Caco-2 (cell line): Measurements from ENCODE around the gene TSPAN9. TPM values are rescaled to one million over a fixed set of nuclear protein-coding genes. Genes with fewer than 3 reads are reported as not detected.

Source experiments
- BruUV-seq: library from RNA; stranded (reverse); fragments of 400-500 nt; replicated peaks from 2 replicates; lab custom pipeline; 2021; lab: Mats Ljungman, UMichigan
- CTCF ChIA-PET: fragments of 300-600 bp; sonication (Branson Sonifier 250); formaldehyde crosslinking; loops from one replicate; lab custom pipeline; 2022; ENCODE audit warnings: antibody characterized with exemption; lab: Charles Lee
- POLR2A ChIA-PET: fragments of 300-600 bp; sonication (Branson Sonifier 250); formaldehyde crosslinking; loops from one replicate; lab custom pipeline; 2022; ENCODE audit warnings: antibody characterized with exemption; lab: Charles Lee
- DNase-seq, 2 experiments: peaks; one replicate each; pipeline versions ENCODE4 v3.0.0 to v3.0.0-alpha.2; 2020 to 2022
- H3K27me3 ChIP-seq: replicated peaks from 2 replicates; pipeline ENCODE4 v1.6.0; 2011; ENCODE audit warnings: low read length; ENCODE audit not compliant: control insufficient read depth, insufficient read depth
- H3K36me3 ChIP-seq: 2 replicates; pipeline ENCODE4 v1.5.1; 2011; ENCODE audit warnings: low read length; ENCODE audit not compliant: control insufficient read depth, insufficient read depth
- H3K4me1 ChIP-seq: fragments of 250-450 bp; sonication (Bioruptor Pico); 2 replicates; pipeline ENCODE4 v1.5.1; 2020; ENCODE audit warnings: mild to moderate bottlenecking
- H3K4me3 ChIP-seq: 2 replicates; pipeline ENCODE4 v1.5.1; 2011; ENCODE audit warnings: low read depth, mild to moderate bottlenecking, control low read depth, low read length
- H3K9me3 ChIP-seq: fragments of 250-450 bp; sonication (Bioruptor Pico); 2 replicates; pipeline ENCODE4 v1.5.1; 2020; ENCODE audit warnings: mild to moderate bottlenecking, moderate library complexity
- H3K27ac Mint-ChIP-seq: one replicate; pipeline ENCODE4 v1.8.0; 2022; ENCODE audit warnings: mixed read lengths; ENCODE audit not compliant: unreplicated experiment
- H3K27me3 Mint-ChIP-seq: one replicate; pipeline ENCODE4 v1.8.0; 2022; ENCODE audit warnings: mixed read lengths; ENCODE audit not compliant: insufficient read depth, unreplicated experiment
- H3K36me3 Mint-ChIP-seq: one replicate; pipeline ENCODE4 v1.8.0; 2022; ENCODE audit warnings: mild to moderate bottlenecking, mixed read lengths; ENCODE audit not compliant: insufficient read depth, unreplicated experiment
- H3K4me1 Mint-ChIP-seq: one replicate; pipeline ENCODE4 v1.8.0; 2022; ENCODE audit warnings: low read depth, mixed read lengths; ENCODE audit not compliant: unreplicated experiment
- H3K4me3 Mint-ChIP-seq: one replicate; pipeline ENCODE4 v1.8.0; 2022; ENCODE audit warnings: mild to moderate bottlenecking, moderate library complexity, mixed read lengths; ENCODE audit not compliant: unreplicated experiment
- H3K9me3 Mint-ChIP-seq: one replicate; pipeline ENCODE4 v1.8.0; 2022; ENCODE audit warnings: mixed read lengths; ENCODE audit not compliant: unreplicated experiment
- intact Hi-C: fragments of 100-400 bp; cut with micrococcal nuclease; formaldehyde crosslinking; loops from one replicate; pipeline ENCODE4 v1.10.0; 2022; ENCODE audit not compliant: unreplicated experiment
- total RNA-seq: library from RNA; stranded (reverse); gene quantifications from 2 replicates; pipeline ENCODE4 v1.2.3, GENCODE V29; 2022
- TF ChIP-seq, protein P1 (sequence below), 2 experiments: fragments of 200-600 bp in 1 of 2; IDR thresholded peaks; 1 replicate in 1 of 2; 2 replicates in 1 of 2; pipeline versions ENCODE4 v1.5.1 to v1.8.0; 2011 to 2022; ENCODE audit warnings: antibody characterized with exemption in 1 of 2, control low read depth in 1 of 2, inconsistent platforms in 1 of 2, low read depth in 1 of 2, low read length in 1 of 2, mild to moderate bottlenecking in 1 of 2, moderate library complexity in 1 of 2; ENCODE audit not compliant: insufficient read depth in 1 of 2, severe bottlenecking in 1 of 2, unreplicated experiment in 1 of 2

The TSPAN9 gene
- total RNA-seq, 1 experiment from 2014 or later = 49.1 TPM

DNA sequence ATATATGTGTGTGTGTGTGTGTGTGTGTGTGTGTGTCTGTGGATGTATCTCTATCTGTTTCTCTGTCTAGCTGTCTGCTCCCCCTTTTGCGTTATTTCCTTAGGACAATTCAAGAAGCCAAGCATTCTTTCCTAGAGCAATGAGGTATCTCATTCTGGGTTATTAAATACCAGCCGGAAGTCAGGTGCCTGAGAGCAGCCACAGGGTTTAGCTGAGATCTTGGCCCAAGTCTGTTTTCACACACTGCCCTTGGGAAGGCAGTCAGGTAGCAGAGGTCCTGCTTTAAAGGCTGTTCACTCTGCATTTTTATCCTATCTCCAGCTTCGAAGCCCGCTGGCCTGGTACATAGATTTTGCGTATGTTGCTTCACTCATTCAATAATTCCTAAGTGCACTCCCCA is 76.8 kb downstream of the TSPAN9 start:
- CTCF ChIA-PET = interaction anchor here (0.8 to 1.8 kb wide), 3 partner anchors 11 to 146 kb away, joined by 3 to 5 read pairs (median 4); no protein-coding TSS in a partner anchor

DNA sequence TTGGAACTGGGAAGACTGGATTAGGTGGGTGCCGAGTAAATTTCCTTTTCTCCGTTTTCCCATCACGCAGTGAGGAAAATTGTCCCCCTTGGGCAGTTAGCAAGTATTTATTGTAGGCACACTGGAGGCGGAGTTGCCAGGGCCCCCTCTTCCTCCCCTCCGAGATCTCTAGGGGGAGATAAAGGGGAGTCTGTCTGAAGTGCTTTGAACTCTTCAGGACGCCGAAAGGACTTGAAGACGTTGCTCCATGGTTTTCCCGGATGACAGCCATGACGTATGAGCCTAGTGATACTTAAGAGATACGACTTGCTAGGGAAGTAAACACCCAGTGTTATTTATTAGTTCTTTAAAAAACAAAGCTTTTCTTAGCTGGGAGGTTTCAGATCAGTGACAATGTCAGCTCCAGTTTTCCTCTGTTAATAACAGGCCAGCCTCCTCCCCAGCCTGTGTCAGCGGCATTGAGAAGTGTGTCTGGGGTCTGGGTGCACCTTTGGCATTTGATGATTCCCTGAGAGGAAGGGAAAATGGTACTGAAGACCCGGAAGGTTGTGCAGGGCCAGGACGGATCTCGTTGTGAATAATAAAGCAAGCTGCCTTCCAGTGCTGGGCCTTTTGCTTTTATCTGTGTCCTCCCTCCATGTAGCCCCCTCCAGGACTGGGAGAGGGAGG is 78.7 kb downstream of the TSPAN9 start:
- Mint-ChIP-seq H3K4me1 (peaks cover 7% of the 10 kb centered on the region), H3K27me3 (no peaks in the 10 kb centered on the region), H3K4me3 (no peak overlapping the region), H3K27ac (no peak overlapping the region), H3K9me3 (no peaks in the 10 kb centered on the region), H3K36me3 (no peaks in the 10 kb centered on the region)
- Histone ChIP-seq H3K4me3 (no peak overlapping the region), H3K27me3 (no peaks in the 10 kb centered on the region), H3K4me1 (no peaks in the 10 kb centered on the region), H3K9me3 (no peaks in the 10 kb centered on the region; the same call in 1 of the 2 replicates), H3K36me3 (no peaks in the 10 kb centered on the region; the same call in 1 of the 2 replicates)
- TF ChIP-seq, protein P1, sequence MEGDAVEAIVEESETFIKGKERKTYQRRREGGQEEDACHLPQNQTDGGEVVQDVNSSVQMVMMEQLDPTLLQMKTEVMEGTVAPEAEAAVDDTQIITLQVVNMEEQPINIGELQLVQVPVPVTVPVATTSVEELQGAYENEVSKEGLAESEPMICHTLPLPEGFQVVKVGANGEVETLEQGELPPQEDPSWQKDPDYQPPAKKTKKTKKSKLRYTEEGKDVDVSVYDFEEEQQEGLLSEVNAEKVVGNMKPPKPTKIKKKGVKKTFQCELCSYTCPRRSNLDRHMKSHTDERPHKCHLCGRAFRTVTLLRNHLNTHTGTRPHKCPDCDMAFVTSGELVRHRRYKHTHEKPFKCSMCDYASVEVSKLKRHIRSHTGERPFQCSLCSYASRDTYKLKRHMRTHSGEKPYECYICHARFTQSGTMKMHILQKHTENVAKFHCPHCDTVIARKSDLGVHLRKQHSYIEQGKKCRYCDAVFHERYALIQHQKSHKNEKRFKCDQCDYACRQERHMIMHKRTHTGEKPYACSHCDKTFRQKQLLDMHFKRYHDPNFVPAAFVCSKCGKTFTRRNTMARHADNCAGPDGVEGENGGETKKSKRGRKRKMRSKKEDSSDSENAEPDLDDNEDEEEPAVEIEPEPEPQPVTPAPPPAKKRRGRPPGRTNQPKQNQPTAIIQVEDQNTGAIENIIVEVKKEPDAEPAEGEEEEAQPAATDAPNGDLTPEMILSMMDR (IDR thresholded peaks at IDR 0.05; ENCODE audit: insufficient read depth in 1 of 2, low read depth in 1 of 2, low read length in 1 of 2, severe bottlenecking in 1 of 2, unreplicated experiment in 1 of 2) = no peak
- ChIA-PET CTCF (no interaction called here), POLR2A (interaction anchor here (0.5 kb wide), 1 partner anchor 718 kb away, joined by 3 read pairs; the partner anchor contains the start of gene PARP11)
- no TSS peak for BruUV-seq
- DNase-seq = no peak
- intact Hi-C loops = no loop called here

More for the DNA sequence above, 76.8 kb downstream of the TSPAN9 start:
- no peak overlapping the region for H3K4me3 Mint-ChIP-seq
- Histone ChIP-seq H3K4me3 (no peak overlapping the region), H3K9me3 (no peaks in the 10 kb centered on the region), H3K27me3 (no peaks in the 10 kb centered on the region), H3K4me1 (no peaks in the 10 kb centered on the region), H3K36me3 (no peaks in the 10 kb centered on the region; the same call in 1 of the 2 replicates)
- no peaks in the 10 kb centered on the region for H3K36me3 Mint-ChIP-seq
- peaks cover 4% of the 10 kb centered on the region for H3K4me1 Mint-ChIP-seq
- H3K27ac Mint-ChIP-seq = no peak overlapping the region
- H3K9me3 Mint-ChIP-seq = no peaks in the 10 kb centered on the region
- no peaks in the 10 kb centered on the region for H3K27me3 Mint-ChIP-seq
- TF ChIP-seq, protein P1 (IDR thresholded peaks at IDR 0.05; ENCODE audit: insufficient read depth in 1 of 2, low read depth in 1 of 2, low read length in 1 of 2, severe bottlenecking in 1 of 2, unreplicated experiment in 1 of 2) = no peak
- no peak for DNase-seq
- intact Hi-C loops = no loop called here
- POLR2A ChIA-PET = no interaction called here
- BruUV-seq = no TSS peak

DNA sequence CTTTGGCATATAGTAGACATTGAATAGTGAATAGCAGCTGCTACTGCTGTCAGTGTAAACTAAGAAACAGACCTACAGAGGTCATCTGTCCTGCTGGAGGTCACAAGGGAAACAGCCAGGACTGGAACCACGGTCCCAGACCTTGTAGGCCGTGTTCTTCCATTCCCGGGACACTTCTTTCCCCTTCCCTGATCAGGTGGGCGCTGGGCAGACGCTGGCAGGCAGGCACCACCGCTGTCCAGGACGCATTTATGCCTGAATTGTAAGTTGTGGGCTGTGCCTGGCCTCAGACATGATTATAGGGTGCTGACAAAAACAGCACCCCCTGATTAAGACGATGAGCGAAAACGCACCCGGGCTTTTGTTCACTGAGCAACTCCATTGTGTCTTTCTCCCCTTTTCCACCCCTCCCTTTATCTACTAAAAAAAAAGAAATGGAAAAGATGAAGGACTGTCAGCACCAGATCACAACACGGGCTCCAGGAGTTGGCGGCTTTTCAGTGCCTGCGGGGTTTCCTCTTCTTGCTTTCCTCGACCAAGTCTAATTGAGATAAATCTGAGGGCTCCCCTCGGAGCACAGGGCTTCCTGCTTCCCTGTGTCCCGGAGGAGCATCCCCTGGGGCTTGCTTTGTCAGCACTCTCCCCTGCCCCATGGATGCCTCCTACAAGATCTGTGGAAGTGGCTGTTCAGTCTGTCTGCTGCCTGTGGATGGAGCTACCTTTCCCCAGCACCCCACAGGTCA is 80.6 kb downstream of the TSPAN9 start:
- H3K4me1 Mint-ChIP-seq = peaks cover 7% of the 10 kb centered on the region
- ChIA-PET POLR2A (no interaction called here), CTCF (interaction anchor here (0.7 to 0.8 kb wide), 2 partner anchors 85 to 1700 kb away, joined by 4 to 7 read pairs; no protein-coding TSS in a partner anchor)
- DNase-seq = no peak
- H3K27ac Mint-ChIP-seq = no peak overlapping the region
- no peak overlapping the region for H3K4me3 Mint-ChIP-seq
- no peaks in the 10 kb centered on the region; the same call in 1 of the 2 replicates for H3K36me3 ChIP-seq
- H3K4me3 ChIP-seq = no peak overlapping the region
- H3K27me3 Mint-ChIP-seq = no peaks in the 10 kb centered on the region
- intact Hi-C loops = no loop called here
- H3K27me3 ChIP-seq = no peaks in the 10 kb centered on the region
- no peaks in the 10 kb centered on the region for H3K36me3 Mint-ChIP-seq
- H3K9me3 ChIP-seq = peaks cover 6% of the 10 kb centered on the region; the same call in 1 of the 2 replicates
- no peaks in the 10 kb centered on the region for H3K4me1 ChIP-seq
- peaks cover 9% of the 10 kb centered on the region for H3K9me3 Mint-ChIP-seq
- no TSS peak for BruUV-seq
- TF ChIP-seq, protein P1 (IDR thresholded peaks at IDR 0.05; ENCODE audit: insufficient read depth in 1 of 2, low read depth in 1 of 2, low read length in 1 of 2, severe bottlenecking in 1 of 2, unreplicated experiment in 1 of 2) = no peak
